Measurements from ENCODE around the gene SPEG.

DNA sequence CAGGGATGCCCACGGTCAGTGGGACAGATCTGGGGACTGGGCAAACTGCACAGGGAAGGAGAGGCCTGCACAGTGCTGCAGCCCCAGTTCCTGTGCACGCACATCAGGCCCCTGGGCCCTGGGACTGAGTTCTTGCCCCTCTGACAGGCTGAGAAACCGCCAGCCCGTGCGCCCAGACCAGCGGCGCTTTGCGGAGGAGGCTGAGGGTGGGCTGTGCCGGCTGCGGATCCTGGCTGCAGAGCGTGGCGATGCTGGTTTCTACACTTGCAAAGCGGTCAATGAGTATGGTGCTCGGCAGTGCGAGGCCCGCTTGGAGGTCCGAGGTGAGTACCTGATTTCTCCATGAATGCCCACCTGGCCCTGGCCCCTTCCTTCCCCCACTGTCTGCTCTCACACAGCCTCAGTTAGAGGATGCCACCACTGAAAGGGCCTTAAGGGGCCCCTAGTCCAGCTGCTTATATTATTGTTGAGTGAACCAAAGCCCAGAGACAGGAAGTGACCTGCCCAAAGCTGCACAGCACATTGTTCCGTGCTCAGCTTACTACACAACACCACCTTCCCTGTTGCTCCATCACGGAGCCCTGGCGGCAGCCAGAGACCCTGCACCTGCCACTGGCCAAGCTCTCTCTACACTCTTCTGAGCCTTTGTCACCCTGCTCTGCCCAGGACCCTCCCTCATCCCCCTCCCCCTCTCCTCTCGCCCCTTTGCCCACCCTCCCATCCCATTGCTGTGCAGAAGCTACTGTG, 29.8 kb downstream of the SPEG start:
- TF ChIP-seq, protein P1, sequence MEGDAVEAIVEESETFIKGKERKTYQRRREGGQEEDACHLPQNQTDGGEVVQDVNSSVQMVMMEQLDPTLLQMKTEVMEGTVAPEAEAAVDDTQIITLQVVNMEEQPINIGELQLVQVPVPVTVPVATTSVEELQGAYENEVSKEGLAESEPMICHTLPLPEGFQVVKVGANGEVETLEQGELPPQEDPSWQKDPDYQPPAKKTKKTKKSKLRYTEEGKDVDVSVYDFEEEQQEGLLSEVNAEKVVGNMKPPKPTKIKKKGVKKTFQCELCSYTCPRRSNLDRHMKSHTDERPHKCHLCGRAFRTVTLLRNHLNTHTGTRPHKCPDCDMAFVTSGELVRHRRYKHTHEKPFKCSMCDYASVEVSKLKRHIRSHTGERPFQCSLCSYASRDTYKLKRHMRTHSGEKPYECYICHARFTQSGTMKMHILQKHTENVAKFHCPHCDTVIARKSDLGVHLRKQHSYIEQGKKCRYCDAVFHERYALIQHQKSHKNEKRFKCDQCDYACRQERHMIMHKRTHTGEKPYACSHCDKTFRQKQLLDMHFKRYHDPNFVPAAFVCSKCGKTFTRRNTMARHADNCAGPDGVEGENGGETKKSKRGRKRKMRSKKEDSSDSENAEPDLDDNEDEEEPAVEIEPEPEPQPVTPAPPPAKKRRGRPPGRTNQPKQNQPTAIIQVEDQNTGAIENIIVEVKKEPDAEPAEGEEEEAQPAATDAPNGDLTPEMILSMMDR (IDR thresholded peaks at IDR 0.05; ENCODE audit: insufficient read depth, low read depth, low read length), result no peak
- no peak for TF ChIP-seq EZH2 (IDR thresholded peaks at IDR 0.05; ENCODE audit: insufficient read depth, low read length)
